ENCODE data around the gene MFAP3L.
A peak's percentile ranks its signal among the peaks of the same experiment; 100 is the strongest.

MFAP3L gene

DNA sequence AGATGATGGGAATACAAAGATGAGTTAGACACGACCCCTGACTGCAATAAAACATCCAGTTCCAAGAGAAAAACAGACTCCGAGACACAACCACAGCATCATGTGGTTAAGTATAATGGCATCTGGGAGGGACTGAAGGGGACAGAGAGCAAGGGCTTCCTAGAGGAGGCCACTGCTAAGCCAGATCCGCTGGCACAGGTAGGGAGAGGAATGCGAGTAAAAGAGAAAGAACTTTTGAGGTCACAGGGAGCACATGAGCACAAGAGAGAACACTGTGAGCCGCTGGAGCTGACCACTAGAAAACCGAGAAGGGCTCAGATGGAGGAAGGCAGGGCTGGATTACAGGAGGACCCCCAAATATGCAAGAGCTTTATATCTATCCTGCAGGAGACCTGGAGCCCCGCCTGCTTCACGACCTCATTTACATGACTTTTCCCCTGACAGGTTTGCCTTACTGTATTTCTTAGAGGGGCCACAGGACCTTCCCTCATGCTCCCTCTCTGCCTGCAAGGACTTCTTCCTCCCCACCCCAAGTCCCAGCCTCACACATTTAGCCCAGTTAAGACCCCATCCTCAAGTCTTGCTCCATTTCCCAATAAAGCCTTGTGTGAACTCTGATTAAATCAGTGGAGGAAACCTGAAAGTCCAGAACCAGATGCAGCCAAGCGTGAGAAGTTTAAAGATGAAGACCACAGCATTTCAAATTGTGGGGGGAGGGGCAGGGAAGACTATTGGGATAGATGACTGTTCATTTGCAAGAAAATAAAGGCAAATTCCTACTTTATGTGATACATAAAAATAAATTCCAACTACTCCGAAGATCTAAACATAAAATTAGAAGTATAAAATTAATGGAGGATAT lies 29.6 kb downstream of the MFAP3L start:
- Mint-ChIP-seq H3K27me3 (ENCODE audit: low read depth) (peaks cover 13% of the 10 kb centered on the region), H3K36me3 (ENCODE audit: low read depth) (no peaks in the 10 kb centered on the region), H3K9me3 (no peaks in the 10 kb centered on the region), H3K4me3 (no peak overlapping the region), H3K4me1 (peaks cover 8% of the 10 kb centered on the region), H3K27ac (peak overlapping the region in 2 of 3 experiments; percentile 70 to 73)
- TF ChIP-seq CTCF (IDR thresholded peaks at IDR 0.05; ENCODE audit: unreplicated experiment in 3 of 3), result no peak

- no peak for TF ChIP-seq CTCF (IDR thresholded peaks at IDR 0.05; ENCODE audit: unreplicated experiment in 3 of 3)
- Mint-ChIP-seq H3K27me3 (ENCODE audit: low read depth) (peaks cover 19% of the 10 kb centered on the region), H3K4me1 (peaks cover 7% of the 10 kb centered on the region), H3K36me3 (ENCODE audit: low read depth) (no peaks in the 10 kb centered on the region), H3K4me3 (no peak overlapping the region), H3K27ac (no peak overlapping the region), H3K9me3 (no peaks in the 10 kb centered on the region)
Observed at GRCh38 chr4:169993531-169993930, 32.7 kb downstream of the MFAP3L start.

DNA sequence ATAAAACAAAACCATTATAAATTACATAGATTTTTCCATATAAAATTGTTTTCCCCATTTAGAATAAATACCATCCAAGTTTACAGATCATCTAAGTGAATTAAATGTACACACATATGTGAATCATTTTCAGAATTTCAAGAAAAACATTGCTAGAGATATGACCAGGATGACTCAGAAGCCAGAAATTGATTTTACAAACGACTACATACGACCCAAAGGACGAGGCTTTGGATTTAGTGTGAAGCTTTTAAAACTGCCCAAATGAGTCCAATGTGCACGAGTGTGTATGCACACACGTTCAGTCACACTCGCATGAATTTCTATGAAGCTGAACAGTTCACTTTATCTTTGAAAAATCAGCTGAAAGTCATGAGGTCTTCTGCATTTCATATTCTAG lies 37.9 kb downstream of the MFAP3L start:
- H3K4me3 Mint-ChIP-seq, result no peak overlapping the region
- TF ChIP-seq CTCF (IDR thresholded peaks at IDR 0.05; ENCODE audit: unreplicated experiment in 3 of 3), result no peak
- peaks cover 13% of the 10 kb centered on the region for H3K4me1 Mint-ChIP-seq

DNA sequence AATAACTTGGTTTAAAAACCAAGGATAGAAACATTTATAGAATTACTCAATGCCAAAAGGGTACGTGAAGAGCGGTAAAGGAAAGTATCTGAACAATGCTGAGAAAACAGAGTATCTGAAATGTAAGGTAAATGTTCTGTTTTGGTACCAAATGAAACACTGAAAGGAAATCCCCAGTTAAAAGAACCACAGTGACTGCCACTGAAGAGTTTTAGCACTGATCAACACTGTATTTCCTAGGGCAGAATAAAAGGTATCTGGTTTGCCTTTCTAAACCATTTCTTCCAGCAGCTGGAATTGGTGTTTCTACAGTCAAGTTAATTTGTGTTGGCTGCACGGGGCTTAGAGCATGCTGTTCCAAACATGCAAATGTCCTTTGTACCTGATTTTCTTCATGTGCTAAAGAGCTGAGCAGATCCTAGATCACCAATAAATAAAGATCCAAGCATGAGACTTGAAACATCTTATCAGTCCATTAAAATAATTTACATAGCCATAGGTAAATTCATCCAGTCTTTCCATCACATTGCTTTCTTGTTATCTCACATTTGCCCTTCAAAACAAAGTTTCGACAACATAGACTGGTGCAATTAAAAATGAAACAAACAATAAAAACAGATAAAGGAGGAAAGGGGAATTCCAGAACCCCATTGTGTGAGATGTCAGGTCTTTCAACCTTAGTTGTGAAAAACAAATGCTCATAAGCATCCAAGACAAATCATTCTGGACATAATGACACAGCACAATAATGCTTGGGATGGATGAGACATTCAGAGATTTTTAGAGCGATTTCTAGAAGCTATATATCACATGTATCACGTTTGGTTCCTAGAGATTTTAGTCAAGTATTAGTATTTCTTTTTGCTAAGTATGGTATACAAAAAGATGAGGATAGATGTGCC lies 38.6 kb downstream of the MFAP3L start:
- Mint-ChIP-seq H3K27me3 (ENCODE audit: low read depth) (peaks cover 12% of the 10 kb centered on the region), H3K4me3 (no peak overlapping the region), H3K9me3 (no peaks in the 10 kb centered on the region), H3K36me3 (ENCODE audit: low read depth) (no peaks in the 10 kb centered on the region), H3K4me1 (peaks cover 13% of the 10 kb centered on the region), H3K27ac (no peak overlapping the region)
- TF ChIP-seq CTCF (IDR thresholded peaks at IDR 0.05; ENCODE audit: unreplicated experiment in 3 of 3), result no peak

More for the DNA sequence above, 37.9 kb downstream of the MFAP3L start:
- H3K36me3 Mint-ChIP-seq (ENCODE audit: low read depth), result no peaks in the 10 kb centered on the region
- no peak overlapping the region for H3K27ac Mint-ChIP-seq
- peaks cover 12% of the 10 kb centered on the region for H3K27me3 Mint-ChIP-seq (ENCODE audit: low read depth)
- no peaks in the 10 kb centered on the region for H3K9me3 Mint-ChIP-seq

- H3K27ac Mint-ChIP-seq, result no peak overlapping the region
- TF ChIP-seq CTCF (IDR thresholded peaks at IDR 0.05; ENCODE audit: unreplicated experiment in 3 of 3), result no peak
- H3K4me3 Mint-ChIP-seq, result no peak overlapping the region
- peaks cover 3% of the 10 kb centered on the region for H3K27me3 Mint-ChIP-seq (ENCODE audit: low read depth)
- H3K9me3 Mint-ChIP-seq, result no peaks in the 10 kb centered on the region
- peaks cover 13% of the 10 kb centered on the region for H3K4me1 Mint-ChIP-seq
- no peaks in the 10 kb centered on the region for H3K36me3 Mint-ChIP-seq (ENCODE audit: low read depth)
Observed at GRCh38 chr4:169986369-169986768, 39.8 kb downstream of the MFAP3L start.
